Fibroblast of skin of scalp (primary cell): ENCODE data around the gene P3H4.

Experiments used
- DNase-seq: peaks from one replicate; pipeline ENCODE4 v3.0.0-alpha.2; 2013

P3H4 gene

GRCh38 chr17:41769346-41769862, 42.3 kb downstream of the P3H4 start:
- DNase-seq = no peak

- DNase-seq = no peak
Measured at GRCh38 chr17:41768682-41769288, 43.0 kb downstream of the P3H4 start.

GRCh38 chr17:41767324-41768042, 44.3 kb downstream of the P3H4 start:
- no peak for DNase-seq

GRCh38 chr17:41766135-41766534, 45.6 kb downstream of the P3H4 start:
- DNase-seq = no peak

- no peak for DNase-seq
Measured at GRCh38 chr17:41763327-41763726, 48.4 kb downstream of the P3H4 start.

GRCh38 chr17:41762841-41763240, 48.9 kb downstream of the P3H4 start:
- DNase-seq = no peak

- no peak for DNase-seq
Measured at GRCh38 chr17:41762391-41762790, 49.4 kb downstream of the P3H4 start.

- DNase-seq = no peak
Measured at GRCh38 chr17:41760878-41761277, 50.9 kb downstream of the P3H4 start.

GRCh38 chr17:41758601-41759000, 53.1 kb downstream of the P3H4 start:
- no peak for DNase-seq

GRCh38 chr17:41754066-41754465, 57.7 kb downstream of the P3H4 start:
- no peak for DNase-seq
